ENCODE data around the gene KCNT1.

- TF ChIP-seq CTCF (IDR thresholded peaks at IDR 0.05) (no peak), POLR2A (IDR thresholded peaks at IDR 0.05) (no peak)
Observed at GRCh38 chr9:135662758-135663450, 39.1 kb upstream of the KCNT1 start, which contains the start of gene LCN9.
